Measurements from ENCODE around the gene ERLEC1. TPM values are rescaled to one million over a fixed set of nuclear protein-coding genes. Genes with fewer than 3 reads are reported as not detected.
"Not testable (repeated sequence)": the region's sequence is repeated elsewhere in the genome, so short reads cannot be mapped to it uniquely, and the experiment has no call there.

ERLEC1 gene, protein sequence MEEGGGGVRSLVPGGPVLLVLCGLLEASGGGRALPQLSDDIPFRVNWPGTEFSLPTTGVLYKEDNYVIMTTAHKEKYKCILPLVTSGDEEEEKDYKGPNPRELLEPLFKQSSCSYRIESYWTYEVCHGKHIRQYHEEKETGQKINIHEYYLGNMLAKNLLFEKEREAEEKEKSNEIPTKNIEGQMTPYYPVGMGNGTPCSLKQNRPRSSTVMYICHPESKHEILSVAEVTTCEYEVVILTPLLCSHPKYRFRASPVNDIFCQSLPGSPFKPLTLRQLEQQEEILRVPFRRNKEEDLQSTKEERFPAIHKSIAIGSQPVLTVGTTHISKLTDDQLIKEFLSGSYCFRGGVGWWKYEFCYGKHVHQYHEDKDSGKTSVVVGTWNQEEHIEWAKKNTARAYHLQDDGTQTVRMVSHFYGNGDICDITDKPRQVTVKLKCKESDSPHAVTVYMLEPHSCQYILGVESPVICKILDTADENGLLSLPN
- polyA plus RNA-seq (2013, experiment 1 of 2; ENCODE audit: insufficient read length): 60.0 TPM
- polyA plus RNA-seq (2013, experiment 2 of 2; ENCODE audit: insufficient read length): 56.6 TPM

DNA sequence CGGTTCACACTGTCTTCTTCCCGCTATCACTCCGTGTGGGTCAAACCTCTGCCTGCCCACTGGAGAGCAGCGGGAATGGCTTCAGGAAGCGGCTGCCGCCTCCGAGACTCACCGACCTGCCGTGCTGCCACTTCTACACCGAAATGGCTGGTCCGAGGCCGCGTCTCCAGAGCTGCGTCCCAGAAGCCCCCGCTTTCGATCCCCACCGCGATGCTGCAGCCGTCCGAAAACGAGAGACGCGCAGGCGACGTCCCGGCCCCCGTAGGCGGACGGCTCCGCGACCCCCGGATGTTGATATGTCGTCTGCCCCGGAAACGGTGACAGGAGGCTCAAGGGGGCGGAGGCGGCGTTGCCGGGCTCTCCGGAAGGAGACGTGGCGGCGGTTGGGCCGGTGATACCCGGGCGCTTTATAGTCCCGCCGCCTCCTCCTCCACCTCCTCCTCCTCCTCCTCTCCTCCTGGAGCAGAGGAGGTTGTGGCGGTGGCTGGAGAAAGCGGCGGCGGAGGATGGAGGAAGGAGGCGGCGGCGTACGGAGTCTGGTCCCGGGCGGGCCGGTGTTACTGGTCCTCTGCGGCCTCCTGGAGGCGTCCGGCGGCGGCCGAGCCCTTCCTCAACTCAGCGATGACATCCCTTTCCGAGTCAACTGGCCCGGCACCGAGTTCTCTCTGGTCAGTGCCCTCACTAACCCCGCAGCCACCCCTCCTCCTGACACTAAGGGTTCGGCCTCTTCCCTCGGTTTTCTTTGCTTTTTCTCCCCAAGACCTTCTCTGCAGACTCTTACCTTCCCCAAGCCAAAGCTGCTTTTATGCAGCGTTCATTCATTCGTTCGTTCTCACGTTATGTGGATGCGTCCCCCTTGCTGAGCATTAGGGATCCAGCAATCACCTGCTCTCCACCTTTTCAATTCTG is at the start of gene ERLEC1, which contains the start of gene ASB3:
ERLEC1 (plus strand) TSS at position 340 of the 909 bp plus-strand sequence; CDS start at position 507, 167 bp downstream.
ASB3 (minus strand) TSS at position 249 of the 909 bp plus-strand sequence. CDS start 21,381 bp downstream, outside the sequence.
- DNase-seq: peak; percentile 92

- no peak for DNase-seq
Measured at GRCh38 chr2:53737091-53737490, 49.8 kb upstream of the ERLEC1 start.

- no peak for DNase-seq
Measured at GRCh38 chr2:53739032-53739431, 47.8 kb upstream of the ERLEC1 start.

GRCh38 chr2:53740170-53740569 is 46.7 kb upstream of the ERLEC1 start:
- peak; percentile 33 for DNase-seq

GRCh38 chr2:53744395-53745065 is 42.3 kb upstream of the ERLEC1 start:
- no peak for DNase-seq

DNA sequence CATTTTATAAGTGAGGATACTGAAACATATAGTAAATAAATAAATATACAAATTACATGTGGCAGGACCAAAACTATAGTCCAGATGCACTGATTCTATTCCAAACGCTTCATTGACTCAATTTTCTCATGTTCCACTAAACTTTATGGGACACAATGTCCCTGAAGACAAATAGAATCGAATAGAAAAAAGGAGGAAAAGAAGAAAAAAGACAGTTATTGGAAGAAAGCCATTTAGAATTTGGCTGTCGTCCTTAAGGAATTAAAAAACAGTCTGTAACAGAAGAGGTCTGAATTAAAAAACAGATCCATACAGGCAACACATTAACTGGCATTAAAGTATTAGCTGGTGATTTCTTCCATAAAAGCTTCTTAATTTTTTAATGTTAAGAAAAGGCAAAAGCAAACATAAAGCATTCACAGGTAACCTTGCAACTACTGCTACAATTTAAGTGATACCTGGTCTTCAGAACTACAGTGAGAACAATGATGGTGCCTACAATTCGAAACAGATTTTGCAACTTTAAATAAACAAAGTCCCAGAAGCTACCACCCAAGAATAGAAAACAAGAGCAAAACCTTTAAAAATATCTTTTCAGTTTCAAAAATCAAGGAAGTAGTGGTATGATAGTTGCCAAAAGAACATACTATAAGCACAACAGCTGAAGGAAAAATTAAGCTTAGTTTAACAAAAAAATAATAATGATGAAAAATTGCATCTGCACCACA is 36.6 kb upstream of the ERLEC1 start:
- no peak for DNase-seq

- DNase-seq: peak; percentile 29
Measured at GRCh38 chr2:53751728-53752127, 35.1 kb upstream of the ERLEC1 start.

DNA sequence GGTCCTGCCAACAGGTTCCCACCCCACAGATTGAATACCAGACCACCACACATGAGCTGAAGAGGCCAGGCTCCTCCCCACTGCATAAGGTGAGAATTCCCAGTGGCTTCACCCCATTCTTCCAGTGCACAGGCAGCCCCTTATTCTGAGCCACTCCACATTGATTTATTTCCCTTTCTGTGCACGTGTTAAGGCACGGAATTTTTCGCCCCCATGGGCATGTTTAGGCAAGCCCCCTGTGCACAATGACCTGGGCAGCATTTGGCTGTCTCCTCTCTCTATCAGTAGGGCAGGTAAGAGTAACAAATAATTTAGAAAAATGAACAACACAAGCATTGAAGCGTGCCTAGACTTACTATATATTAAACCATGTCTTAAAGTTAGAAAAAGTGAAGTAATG is 34.5 kb upstream of the ERLEC1 start:
- no peak for DNase-seq

GRCh38 chr2:53753041-53753440 is 33.8 kb upstream of the ERLEC1 start:
- DNase-seq: no peak

- DNase-seq: no peak
Measured at GRCh38 chr2:53755121-53755520, 31.7 kb upstream of the ERLEC1 start.

- no peak for DNase-seq
Measured at GRCh38 chr2:53756644-53757043, 30.2 kb upstream of the ERLEC1 start.

- not testable (repeated sequence) for DNase-seq
Measured at GRCh38 chr2:53757206-53757605, 29.6 kb upstream of the ERLEC1 start.

DNA sequence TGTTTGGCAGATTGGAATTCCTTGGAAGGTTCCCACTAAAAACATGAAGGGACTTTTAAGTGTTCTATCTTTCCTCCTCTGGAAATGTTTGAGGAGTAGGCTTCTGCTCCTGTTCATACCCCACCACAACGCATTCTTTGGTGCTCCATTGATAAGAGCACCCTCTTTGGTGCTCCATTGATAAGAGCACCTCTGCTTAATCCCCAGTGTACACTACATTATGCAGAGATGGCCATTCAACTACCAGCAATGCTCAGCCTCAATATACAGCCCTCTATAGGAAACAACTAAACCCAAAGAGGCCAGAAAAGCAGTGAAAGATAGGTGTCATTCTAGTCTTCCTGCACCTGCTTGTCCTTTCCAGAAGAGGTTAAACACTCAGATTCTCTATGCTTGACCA is 21.1 kb upstream of the ERLEC1 start:
- no peak for DNase-seq

DNA sequence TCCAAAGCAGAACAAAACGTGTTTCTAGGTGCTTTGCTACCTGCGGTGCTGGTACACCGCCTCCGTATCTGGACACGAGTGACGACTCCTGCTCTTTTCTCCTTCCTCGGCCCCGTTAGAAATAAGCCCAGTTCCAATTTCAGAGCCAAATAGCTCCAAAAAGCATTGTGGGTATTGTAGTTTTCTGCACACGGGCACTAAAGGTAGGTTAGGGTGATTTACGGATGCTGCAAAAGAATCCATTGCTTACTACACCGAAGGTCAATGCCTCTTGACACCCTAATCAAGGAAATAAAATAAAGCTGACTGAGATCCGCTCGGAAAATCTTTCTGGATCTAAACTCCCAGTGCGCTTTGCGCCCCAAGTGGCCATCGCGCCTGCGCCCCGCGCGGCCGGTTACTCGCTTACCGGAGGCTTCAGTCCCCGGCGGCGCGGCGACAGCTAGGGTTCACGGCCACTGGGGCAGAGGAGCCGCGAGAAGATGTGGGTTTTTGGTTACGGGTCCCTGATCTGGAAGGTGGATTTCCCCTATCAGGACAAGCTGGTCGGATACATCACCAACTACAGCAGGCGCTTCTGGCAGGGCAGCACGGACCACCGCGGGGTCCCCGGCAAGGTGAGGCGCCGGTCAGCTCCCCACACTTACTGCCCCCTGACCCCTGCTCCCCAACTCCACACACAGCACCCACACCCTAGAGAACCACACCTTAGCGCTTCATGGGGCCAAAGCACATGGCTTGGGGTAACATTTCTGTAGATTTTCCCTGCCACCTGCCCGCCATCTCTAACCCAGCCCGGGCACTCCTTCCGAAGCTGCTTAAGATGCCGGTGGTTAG is 19.2 kb upstream of the ERLEC1 start, which contains the start of gene CHAC2:
CHAC2 (plus strand) TSS at position 400 of the 837 bp plus-strand sequence; CDS start at position 483, 83 bp downstream.
- peak; percentile 73 for DNase-seq

DNA sequence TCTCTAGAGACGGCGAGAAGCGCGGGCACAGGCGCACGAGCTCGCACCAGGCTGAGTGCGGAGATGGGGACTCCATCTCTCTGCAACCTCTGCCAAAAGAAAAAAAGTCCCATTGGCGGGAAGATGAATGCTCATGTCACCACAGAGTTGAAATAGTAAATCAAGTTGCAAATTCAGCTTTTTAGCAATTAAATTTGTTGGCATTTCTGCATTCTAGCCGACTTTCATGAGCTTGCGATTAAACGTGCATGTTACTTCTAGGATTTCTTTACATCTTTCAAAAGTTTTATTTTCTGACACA is 18.7 kb upstream of the ERLEC1 start:
- no peak for DNase-seq

- no peak for DNase-seq
Measured at GRCh38 chr2:53769318-53769945, 17.4 kb upstream of the ERLEC1 start.

DNA sequence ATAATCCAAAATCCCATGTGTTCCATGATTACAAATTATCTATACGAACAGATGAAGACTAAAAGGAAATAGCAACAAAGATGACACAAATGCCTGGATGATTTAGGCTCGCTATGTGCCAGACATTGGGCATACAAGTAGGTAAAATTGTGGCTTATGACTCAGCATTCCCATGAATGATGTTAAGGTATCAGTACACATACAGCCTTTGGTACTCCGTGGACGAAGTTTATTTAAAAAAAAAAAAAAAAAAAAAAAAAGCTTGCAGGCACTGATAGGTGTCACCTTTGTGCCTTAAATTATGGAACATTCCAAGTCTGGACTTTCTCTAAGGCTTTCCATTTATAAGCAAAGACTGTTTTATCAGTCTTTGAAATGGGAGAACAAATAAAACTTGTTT is 16.6 kb upstream of the ERLEC1 start:
- DNase-seq: no peak

DNA sequence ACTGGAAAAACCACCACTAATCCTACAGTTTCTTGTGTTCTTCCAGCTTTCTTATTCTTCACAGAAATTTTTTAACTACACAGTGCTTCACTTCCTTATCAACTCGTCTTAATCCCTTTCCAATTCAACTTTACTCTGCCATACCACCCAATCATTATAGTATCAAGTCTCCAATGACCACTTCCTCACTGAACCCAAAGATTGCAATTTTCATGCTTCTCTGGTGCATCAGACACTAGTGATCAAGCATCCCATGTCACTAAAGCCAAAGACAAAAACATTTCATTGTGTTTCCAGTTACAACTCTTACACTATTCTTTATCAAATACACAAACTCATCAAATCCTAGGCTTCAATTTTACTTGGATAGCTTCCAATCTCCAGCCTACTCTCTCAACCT is 9.7 kb upstream of the ERLEC1 start:
- DNase-seq: no peak

GRCh38 chr2:53778536-53779162 is 8.2 kb upstream of the ERLEC1 start:
- DNase-seq: no peak

DNA sequence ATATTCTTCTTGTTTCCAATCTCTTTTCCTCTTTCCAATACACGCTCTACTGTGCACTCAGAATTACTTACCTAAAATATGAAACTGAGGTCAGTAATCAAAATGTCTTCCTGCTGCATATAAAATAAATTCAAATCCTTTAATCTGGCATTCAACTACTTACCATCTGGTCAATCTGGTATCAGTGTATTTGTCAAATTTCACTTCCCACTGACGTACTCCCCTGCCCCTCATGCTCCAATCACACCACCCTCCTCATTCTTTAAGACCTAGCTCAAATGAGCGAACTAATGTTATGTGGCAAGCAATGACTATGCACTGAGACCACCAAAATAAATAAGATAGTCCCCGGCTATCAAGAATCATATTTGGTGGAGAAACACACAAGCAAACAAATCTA is 6.8 kb upstream of the ERLEC1 start:
- DNase-seq: no peak
